ENCODE data around the gene ATAT1. TPM values are rescaled to one million over a fixed set of nuclear protein-coding genes. Genes with fewer than 3 reads are reported as not detected.
A peak's percentile ranks its signal among the peaks of the same experiment; 100 is the strongest.

Gene ATAT1
- total and polyA plus RNA-seq, 9 of the 15 experiments (the other 6 are each of a cell fraction or from before 2014, with no cell fraction given) = 0.65 to 5.8 (median 1.6) TPM

DNA sequence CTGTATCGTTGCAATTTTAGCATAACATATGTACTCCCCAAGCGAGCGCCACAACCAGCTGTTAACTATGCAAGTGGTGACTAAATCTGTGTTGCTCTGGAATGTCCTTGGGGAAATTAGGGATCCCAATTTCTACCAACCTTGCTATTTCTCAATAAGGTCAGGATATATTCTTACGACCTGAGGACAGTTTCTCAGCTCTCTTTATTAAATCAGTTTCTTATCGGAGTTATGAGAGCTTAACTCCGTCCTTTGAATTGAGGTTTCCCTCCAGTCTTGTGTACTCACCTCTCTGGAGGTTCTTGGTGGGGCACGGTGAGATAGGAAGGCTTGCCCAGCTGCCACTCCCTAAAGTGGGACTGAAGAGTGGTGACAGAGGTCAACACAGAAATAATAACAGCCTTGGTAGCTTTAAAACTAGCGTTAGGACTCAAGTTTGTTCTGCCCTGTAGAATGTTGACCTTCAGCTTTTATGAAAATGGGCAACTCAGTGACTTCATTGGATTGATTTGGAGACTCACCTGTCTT is 8.3 kb upstream of the ATAT1 start (continued):
- no peak for TF ChIP-seq DIDO1 (tag; IDR thresholded peaks at IDR 0.05; ENCODE audit: low read depth)
- TF ChIP-seq ZEB2 (IDR thresholded peaks at IDR 0.05) = 0 out of 2 replicates have a peak, but pooled peaks have one; percentile 2
- no peak for TF ChIP-seq RFX5 (IDR thresholded peaks at IDR 0.05; ENCODE audit: low read depth, low read length)
- TF ChIP-seq NR2F6 (CRISPR knock-in tag; IDR thresholded peaks at IDR 0.05) = no peak
- no peak for TF ChIP-seq TAF15 (IDR thresholded peaks at IDR 0.05; ENCODE audit: low read depth, low read length)
- TF ChIP-seq L3MBTL2 (IDR thresholded peaks at IDR 0.05) = no peak
- TF ChIP-seq CBX8 (IDR thresholded peaks at IDR 0.05; ENCODE audit: borderline replicate concordance, extremely low read depth, low read depth, low read length, poor library complexity, severe bottlenecking) = no peak
- no peak for TF ChIP-seq THRB (CRISPR knock-in tag; conservative IDR thresholded peaks at IDR 0.05)
- TF ChIP-seq ZNF165 (CRISPR knock-in tag; IDR thresholded peaks at IDR 0.05; ENCODE audit: borderline replicate concordance) = no peak
- no peak for TF ChIP-seq ZNF655 (CRISPR knock-in tag; IDR thresholded peaks at IDR 0.05)
- no peak for TF ChIP-seq ESRRA (IDR thresholded peaks at IDR 0.05; ENCODE audit: borderline replicate concordance, low read depth)
- TF ChIP-seq ZSCAN32 (CRISPR knock-in tag; IDR thresholded peaks at IDR 0.05) = no peak
- TF ChIP-seq ZBTB33 (CRISPR knock-in tag; IDR thresholded peaks at IDR 0.05) = peak; percentile 18; the same call in 1 of the 2 replicates
- no peak for TF ChIP-seq FOS (IDR thresholded peaks at IDR 0.05; ENCODE audit: extremely low read depth, insufficient read length)
- TF ChIP-seq CHD2 (IDR thresholded peaks at IDR 0.05; ENCODE audit: low read depth, low read length) = no peak
- no peak for TF ChIP-seq ZBTB7A (IDR thresholded peaks at IDR 0.05; ENCODE audit: borderline replicate concordance, control insufficient read depth, low read depth, low read length)
- no peak for TF ChIP-seq KHSRP (IDR thresholded peaks at IDR 0.05)
- TF ChIP-seq ZNF79 (CRISPR knock-in tag; IDR thresholded peaks at IDR 0.05; ENCODE audit: low read depth) = no peak
- TF ChIP-seq SRSF1 (IDR thresholded peaks at IDR 0.05; ENCODE audit: low read depth, low read length) = no peak
- TF ChIP-seq ZNF609 (CRISPR knock-in tag; IDR thresholded peaks at IDR 0.05; ENCODE audit: borderline replicate concordance) = no peak

Measured in K562 (cell line).